ENCODE data around the gene AP1M1. TPM values are rescaled to one million over a fixed set of nuclear protein-coding genes. Genes with fewer than 3 reads are reported as not detected.

Gene AP1M1
- total RNA-seq, 4 donors from 2014 or later = 39.3 to 64.6 (median 46.8) TPM

- H3K4me1 ChIP-seq = peaks cover 4 to 24% (median 7%) of the 10 kb centered on the region in 3 donors
- no peaks in the 10 kb centered on the region for H3K9me3 ChIP-seq
- no peaks in the 10 kb centered on the region for H3K36me3 ChIP-seq
- 89 to 90% methylated on average over 4 of the region's 4 CpGs for WGBS, 2 donors
- intact Hi-C loops (cut with DNase I) = no loop called here
- no peak overlapping the region for H3K4me3 ChIP-seq
- H3K27me3 ChIP-seq = no peaks in the 10 kb centered on the region
- H3K27ac ChIP-seq = peak overlapping the region in 2 of 4 donors; percentile 80 to 85
- no peak for TF ChIP-seq CTCF (IDR thresholded peaks at IDR 0.05)
- no peak for TF ChIP-seq POLR2A (IDR thresholded peaks at IDR 0.05)
- no peak for DNase-seq
These were observed 63.1 kb downstream of the AP1M1 start for GRCh38 chr19:16260812-16261161.

GRCh38 chr19:16261584-16262368, 64.1 kb downstream of the AP1M1 start:
- DNase-seq = no peak
- TF ChIP-seq CTCF (IDR thresholded peaks at IDR 0.05) (no peak), POLR2A (IDR thresholded peaks at IDR 0.05) (no peak)
- Histone ChIP-seq H3K36me3 (no peaks in the 10 kb centered on the region), H3K27me3 (no peaks in the 10 kb centered on the region), H3K4me1 (peaks cover 4 to 24% (median 7%) of the 10 kb centered on the region in 3 donors), H3K27ac (no peak overlapping the region), H3K9me3 (no peaks in the 10 kb centered on the region), H3K4me3 (no peak overlapping the region)
- WGBS, 2 donors = 59 to 65% methylated on average over 12 to 16 of the region's 18 CpGs
- intact Hi-C loops (cut with DNase I) = no loop called here

GRCh38 chr19:16262618-16263017, 64.9 kb downstream of the AP1M1 start:
- Histone ChIP-seq H3K4me1 (peaks cover 4 to 24% (median 7%) of the 10 kb centered on the region in 3 donors), H3K9me3 (no peaks in the 10 kb centered on the region), H3K27ac (no peak overlapping the region), H3K36me3 (no peaks in the 10 kb centered on the region), H3K4me3 (no peak overlapping the region), H3K27me3 (no peaks in the 10 kb centered on the region)
- no peak for DNase-seq
- 54 to 68% methylated on average over 6 to 7 of the region's 8 CpGs for WGBS, 2 donors
- TF ChIP-seq CTCF (IDR thresholded peaks at IDR 0.05) (no peak), POLR2A (IDR thresholded peaks at IDR 0.05) (no peak)
- intact Hi-C loops (cut with DNase I) = no loop called here

DNA sequence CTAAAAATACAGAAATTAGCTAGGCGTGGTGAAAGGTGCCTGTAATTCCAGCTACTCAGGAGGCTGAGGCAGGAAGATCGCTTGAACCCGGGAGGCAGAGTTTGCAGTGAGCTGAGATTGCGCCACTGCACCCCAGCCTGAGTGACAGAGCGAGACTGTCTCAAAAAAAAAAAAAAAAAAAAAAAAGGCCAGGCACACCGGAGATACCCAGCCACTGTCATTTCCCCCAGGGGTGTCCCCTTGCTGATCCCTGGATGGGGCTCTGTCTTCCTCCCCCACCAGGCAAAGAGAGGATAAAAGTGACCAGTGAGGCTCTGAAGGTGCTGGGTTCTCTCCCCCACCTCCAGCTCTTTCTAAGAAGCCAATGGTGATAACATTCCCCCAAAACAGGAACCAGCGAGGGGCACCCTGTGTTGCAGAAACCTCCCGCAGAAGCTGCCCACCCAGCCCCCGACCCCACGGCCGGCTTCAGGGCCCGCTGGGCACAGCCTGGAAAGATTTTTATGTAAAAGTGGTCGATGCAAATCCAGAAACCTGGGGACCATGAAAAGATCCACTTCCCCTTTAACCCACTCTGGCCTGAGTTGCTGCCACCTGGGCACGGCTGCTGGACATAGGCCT, 65.5 kb downstream of the AP1M1 start:
- Histone ChIP-seq H3K9me3 (no peaks in the 10 kb centered on the region), H3K36me3 (no peaks in the 10 kb centered on the region), H3K27me3 (no peaks in the 10 kb centered on the region), H3K4me1 (peaks cover 4 to 23% (median 7%) of the 10 kb centered on the region in 3 donors), H3K4me3 (no peak overlapping the region), H3K27ac (no peak overlapping the region)
- no peak for TF ChIP-seq POLR2A (IDR thresholded peaks at IDR 0.05)
- no peak for TF ChIP-seq CTCF (IDR thresholded peaks at IDR 0.05)
- intact Hi-C loops (cut with DNase I) = no loop called here
- WGBS, 2 donors = 49 to 58% methylated on average over 8 of the region's 14 CpGs
- DNase-seq = no peak

- Histone ChIP-seq H3K27me3 (no peaks in the 10 kb centered on the region), H3K4me3 (no peak overlapping the region), H3K36me3 (no peaks in the 10 kb centered on the region), H3K27ac (no peak overlapping the region), H3K4me1 (peaks cover 0 to 5% (median 2%) of the 10 kb centered on the region in 3 donors), H3K9me3 (no peaks in the 10 kb centered on the region)
- TF ChIP-seq CTCF (IDR thresholded peaks at IDR 0.05) (no peak), POLR2A (IDR thresholded peaks at IDR 0.05) (no peak)
- 72 to 87% methylated on average over 3 of the region's 3 CpGs for WGBS, 2 donors
- no peak for DNase-seq
- intact Hi-C loops (cut with DNase I) = no loop called here
These were observed 67.5 kb downstream of the AP1M1 start for GRCh38 chr19:16265205-16265604.
